ENCODE measurements around the gene CLEC4C. TPM values are rescaled to one million over a fixed set of nuclear protein-coding genes. Genes with fewer than 3 reads are reported as not detected.
"Not testable (repeated sequence)": the region's sequence is repeated elsewhere in the genome, so short reads cannot be mapped to it uniquely, and the experiment has no call there.

Gene CLEC4C, protein sequence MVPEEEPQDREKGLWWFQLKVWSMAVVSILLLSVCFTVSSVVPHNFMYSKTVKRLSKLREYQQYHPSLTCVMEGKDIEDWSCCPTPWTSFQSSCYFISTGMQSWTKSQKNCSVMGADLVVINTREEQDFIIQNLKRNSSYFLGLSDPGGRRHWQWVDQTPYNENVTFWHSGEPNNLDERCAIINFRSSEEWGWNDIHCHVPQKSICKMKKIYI
- under 1 TPM in 2 of 8 experiments, not detected in 6; 0.24 to 0.41 TPM for total RNA-seq

DNA sequence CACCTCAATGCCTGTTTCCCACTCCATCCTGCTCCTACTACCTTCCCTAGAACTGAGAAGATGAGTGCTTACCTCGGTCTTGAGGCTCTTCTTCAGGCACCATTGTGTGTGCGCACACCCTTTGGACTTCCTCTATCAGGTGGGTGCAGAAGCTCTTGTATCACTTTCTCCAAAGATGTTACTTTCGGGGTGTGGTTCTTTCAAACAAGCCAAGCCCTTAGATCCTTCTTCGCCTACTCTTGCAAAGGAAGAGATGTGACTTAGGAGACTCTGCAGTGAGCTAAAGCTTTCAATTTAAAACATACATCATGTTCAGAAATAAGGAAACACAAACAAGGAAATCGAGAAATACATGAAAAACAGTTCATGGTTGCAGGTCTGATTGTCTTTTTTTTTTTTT is at the start of gene CLEC4C:
CLEC4C (minus strand) TSS at position 130 of the 400 bp plus-strand sequence; CDS start at position 103, 27 bp downstream.
- ATAC-seq (replicated peaks in 6 of 8) = no peak
- no peak within 1 kb of the TSS for H3K27ac ChIP-seq
- 35 to 100% (median 71%) methylated on average over 1 to 5 of the region's 5 CpGs for WGBS, 10 experiments
- in situ Hi-C loops (cut with MboI; ENCODE audit: low pct_unique_long_range_greater_than_20kb in 2 of 9, low sequenced_read_pairs in 9 of 9, unreplicated experiment in 9 of 9) = no loop called here
- H3K4me3 ChIP-seq = no peak within 1 kb of the TSS
- H3K4me1 ChIP-seq (replicated peaks in 1 of 2) = no peaks in the 10 kb centered on the region

DNA sequence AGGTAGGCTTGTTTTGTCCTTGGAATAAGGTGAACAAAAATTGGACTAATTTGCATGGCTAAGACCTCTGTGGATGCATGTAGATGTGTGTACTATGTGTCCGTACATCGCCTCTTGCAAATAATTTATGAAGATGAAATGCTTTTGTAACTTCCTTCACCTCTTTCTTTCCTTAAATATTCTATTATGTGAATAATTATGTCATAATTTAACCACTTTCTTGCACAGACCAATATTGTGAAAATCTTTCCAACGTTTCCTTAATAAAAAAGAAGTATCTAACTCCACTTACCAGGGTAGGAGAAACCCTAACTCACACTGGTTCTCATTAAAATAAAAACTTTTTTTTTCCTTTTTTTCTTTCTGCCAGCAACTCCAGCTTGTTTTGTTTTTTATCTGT is 46.0 kb upstream of the CLEC4C start:
- WGBS, 10 experiments = 0 to 100% (median 71%) methylated on average over 1 to 3 of the region's 3 CpGs
- Histone ChIP-seq H3K27ac (no peak overlapping the region), H3K4me3 (no peak overlapping the region), H3K4me1 (replicated peaks in 1 of 2) (peaks cover 0 to under 1% of the 10 kb centered on the region in 2 donors)
- ATAC-seq (replicated peaks in 6 of 8) = no peak
- in situ Hi-C loops (cut with MboI; ENCODE audit: low pct_unique_long_range_greater_than_20kb in 2 of 9, low sequenced_read_pairs in 9 of 9, unreplicated experiment in 9 of 9) = no loop called here

DNA sequence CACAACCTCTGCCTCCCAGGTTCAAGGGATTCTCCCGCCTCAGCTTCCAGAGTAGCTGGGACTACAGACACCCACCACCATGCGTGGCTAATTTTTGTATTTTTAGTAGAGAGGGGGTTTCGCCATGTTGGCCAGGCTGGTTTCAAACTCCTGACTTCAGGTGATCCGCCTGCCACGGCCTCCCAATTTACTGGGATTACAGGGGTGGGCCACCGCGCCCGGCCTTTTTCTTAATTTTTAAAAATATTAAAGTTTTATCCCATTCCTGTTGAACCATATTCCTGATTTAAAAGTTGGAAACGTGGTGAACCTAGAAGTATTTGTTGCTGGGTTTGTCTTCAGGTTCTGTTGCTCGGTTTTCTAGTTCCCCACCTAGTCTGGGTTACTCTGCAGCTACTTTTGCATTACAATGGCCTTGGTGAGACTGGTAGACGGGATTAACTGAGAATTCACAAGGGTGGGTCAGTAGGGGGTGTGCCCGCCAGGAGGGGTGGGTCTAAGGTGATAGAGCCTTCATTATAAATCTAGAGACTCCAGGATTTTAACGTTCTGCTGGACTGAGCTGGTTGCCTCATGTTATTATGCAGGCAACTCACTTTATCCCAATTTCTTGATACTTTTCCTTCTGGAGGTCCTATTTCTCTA is 41.8 kb upstream of the CLEC4C start, which contains the start of gene NANOG:
NANOG (plus strand) TSS at position 519 of the 645 bp plus-strand sequence. CDS start 213 bp downstream, outside the sequence.
- WGBS, 10 experiments = 0 to 90% (median 25%) methylated on average over 1 to 4 of the region's 13 CpGs; no CpG with 5 or more reads in 4 of the 10 experiments
- in situ Hi-C loops (cut with MboI; ENCODE audit: low pct_unique_long_range_greater_than_20kb in 2 of 9, low sequenced_read_pairs in 9 of 9, unreplicated experiment in 9 of 9); H3K27ac ChIP-seq; ATAC-seq (replicated peaks in 6 of 8); H3K4me1 ChIP-seq (replicated peaks in 1 of 2); H3K4me3 ChIP-seq: not testable (repeated sequence)

GRCh38 chr12:7788294-7788660 is 41.1 kb upstream of the CLEC4C start:
- H3K4me1 ChIP-seq (replicated peaks in 1 of 2) = peaks cover 0 to 9% of the 10 kb centered on the region in 2 donors
- H3K27ac ChIP-seq = no peak overlapping the region
- no peak overlapping the region for H3K4me3 ChIP-seq
- 0 to 44% (median 11%) methylated on average over 2 to 4 of the region's 4 CpGs; no CpG with 5 or more reads in 1 of the 10 experiments for WGBS, 10 experiments
- no peak for ATAC-seq (replicated peaks in 6 of 8)
- in situ Hi-C loops (cut with MboI; ENCODE audit: low pct_unique_long_range_greater_than_20kb in 2 of 9, low sequenced_read_pairs in 9 of 9, unreplicated experiment in 9 of 9) = no loop called here

DNA sequence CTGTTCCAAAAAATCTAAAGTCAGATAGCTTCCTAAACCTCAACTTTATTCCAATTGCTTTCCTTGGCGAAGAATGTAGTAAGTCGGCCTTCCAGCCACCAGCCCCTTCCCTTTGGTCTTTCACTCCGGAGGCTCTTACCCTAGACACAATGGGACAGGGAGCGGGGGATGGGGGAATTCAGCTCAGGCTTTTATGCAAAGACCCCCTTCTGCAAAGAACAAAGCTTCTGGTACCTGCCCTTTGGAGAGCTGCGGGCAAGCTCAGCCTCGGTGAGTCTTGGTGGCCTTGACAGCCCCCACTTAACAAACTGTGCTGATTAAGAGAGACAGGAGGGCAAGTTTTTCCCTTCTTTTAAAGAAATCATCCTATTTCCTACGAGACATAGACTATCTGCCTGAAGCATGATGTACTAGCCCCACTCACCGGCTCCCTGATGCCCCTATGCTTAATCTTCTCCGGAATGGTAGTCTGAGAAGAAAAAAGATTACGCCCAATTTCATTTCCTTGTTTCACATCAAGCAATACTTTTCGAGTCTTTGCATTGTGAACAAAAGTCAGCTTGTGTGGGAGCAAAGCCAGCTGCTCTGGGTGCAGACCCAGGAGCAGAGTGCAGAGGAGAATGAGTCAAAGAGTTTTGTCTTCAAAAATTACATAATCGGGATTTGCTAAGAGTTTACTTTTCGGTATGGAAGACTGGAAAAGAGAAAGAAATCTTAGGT is 40.6 kb upstream of the CLEC4C start:
- Histone ChIP-seq H3K4me3 (no peak overlapping the region), H3K4me1 (replicated peaks in 1 of 2) (peaks cover 0 to 9% of the 10 kb centered on the region in 2 donors), H3K27ac (no peak overlapping the region)
- WGBS, 10 experiments = 0 to 73% (median 29%) methylated on average over 1 to 10 of the region's 13 CpGs
- peak in 1 of 8 experiments; percentile 33 for ATAC-seq (replicated peaks in 6 of 8)
- in situ Hi-C loops (cut with MboI; ENCODE audit: low pct_unique_long_range_greater_than_20kb in 2 of 9, low sequenced_read_pairs in 9 of 9, unreplicated experiment in 9 of 9) = no loop called here

DNA sequence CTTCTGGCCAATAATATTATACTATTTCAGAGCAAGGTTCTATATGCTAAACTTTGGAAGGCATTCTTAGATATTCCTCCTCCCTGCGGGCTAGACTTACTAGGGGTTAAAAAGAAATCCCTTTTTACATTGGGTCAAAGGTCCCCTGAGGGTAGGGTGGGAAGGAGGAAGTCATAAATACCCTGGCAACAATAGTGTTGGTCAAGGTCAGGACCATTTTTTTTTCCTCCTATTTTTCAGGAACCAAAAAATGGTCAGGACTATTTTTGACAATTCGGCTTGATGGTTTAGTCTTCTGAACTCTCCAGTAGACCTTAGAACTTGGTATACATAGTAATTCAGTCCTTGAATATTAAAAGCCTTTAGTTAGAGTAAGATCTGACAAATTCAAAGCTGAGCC is 37.5 kb upstream of the CLEC4C start:
- no peak overlapping the region for H3K27ac ChIP-seq
- no peak overlapping the region for H3K4me3 ChIP-seq
- ATAC-seq (replicated peaks in 6 of 8) = no peak
- in situ Hi-C loops (cut with MboI; ENCODE audit: low pct_unique_long_range_greater_than_20kb in 2 of 9, low sequenced_read_pairs in 9 of 9, unreplicated experiment in 9 of 9) = no loop called here
- peaks cover 0 to 9% of the 10 kb centered on the region in 2 donors for H3K4me1 ChIP-seq (replicated peaks in 1 of 2)
- 0 to 66% (median 28%) methylated on average over 1 to 2 of the region's 2 CpGs; no CpG with 5 or more reads in 4 of the 10 experiments for WGBS, 10 experiments

GRCh38 chr12:7783433-7783832 is 36.3 kb upstream of the CLEC4C start:
- H3K4me3 ChIP-seq; H3K4me1 ChIP-seq (replicated peaks in 1 of 2); ATAC-seq (replicated peaks in 6 of 8); H3K27ac ChIP-seq; in situ Hi-C loops (cut with MboI; ENCODE audit: low pct_unique_long_range_greater_than_20kb in 2 of 9, low sequenced_read_pairs in 9 of 9, unreplicated experiment in 9 of 9): not testable (repeated sequence)
- WGBS, 10 experiments = 37 to 96% (median 90%) methylated on average over 2 to 9 of the region's 9 CpGs

GRCh38 chr12:7782055-7782454 is 34.9 kb upstream of the CLEC4C start:
- WGBS, 10 experiments = 60 to 100% (median 87%) methylated on average over 2 to 6 of the region's 6 CpGs; no CpG with 5 or more reads in 3 of the 10 experiments
- Histone ChIP-seq H3K4me1 (replicated peaks in 1 of 2) (no peaks in the 10 kb centered on the region), H3K4me3 (no peak overlapping the region), H3K27ac (no peak overlapping the region)
- no peak for ATAC-seq (replicated peaks in 6 of 8)
- in situ Hi-C loops (cut with MboI; ENCODE audit: low pct_unique_long_range_greater_than_20kb in 2 of 9, low sequenced_read_pairs in 9 of 9, unreplicated experiment in 9 of 9) = no loop called here

GRCh38 chr12:7781274-7781673 is 34.1 kb upstream of the CLEC4C start:
- no peaks in the 10 kb centered on the region for H3K4me1 ChIP-seq (replicated peaks in 1 of 2)
- in situ Hi-C loops (cut with MboI; ENCODE audit: low pct_unique_long_range_greater_than_20kb in 2 of 9, low sequenced_read_pairs in 9 of 9, unreplicated experiment in 9 of 9) = no loop called here
- H3K27ac ChIP-seq = no peak overlapping the region
- ATAC-seq (replicated peaks in 6 of 8) = no peak
- 63 to 89% (median 79%) methylated on average over 1 to 3 of the region's 3 CpGs; no CpG with 5 or more reads in 5 of the 10 experiments for WGBS, 10 experiments
- no peak overlapping the region for H3K4me3 ChIP-seq

DNA sequence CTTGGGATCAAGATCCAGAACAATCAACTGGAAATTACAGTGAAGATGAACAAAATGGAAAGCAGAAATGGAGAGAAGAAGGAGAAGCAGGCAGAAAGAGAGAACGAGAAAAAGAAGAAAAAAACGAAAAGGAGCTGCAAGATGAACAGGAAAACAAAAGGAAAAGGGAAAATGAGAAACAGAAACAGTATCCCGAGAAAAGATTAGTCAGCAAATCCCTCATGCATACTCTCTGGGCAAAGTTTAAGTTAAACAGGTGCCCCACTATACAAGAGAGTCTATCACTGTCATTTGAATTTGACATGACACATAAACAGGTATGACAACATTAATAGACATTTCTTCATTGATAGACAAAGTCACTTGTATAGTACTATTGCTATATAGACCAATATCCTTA is 22.8 kb upstream of the CLEC4C start:
- Histone ChIP-seq H3K4me1 (replicated peaks in 1 of 2) (no peaks in the 10 kb centered on the region), H3K4me3 (no peak overlapping the region), H3K27ac (no peak overlapping the region)
- ATAC-seq (replicated peaks in 6 of 8) = no peak
- 1 to 86% (median 53%) methylated on average over 1 to 3 of the region's 3 CpGs for WGBS, 10 experiments
- in situ Hi-C loops (cut with MboI; ENCODE audit: low pct_unique_long_range_greater_than_20kb in 2 of 9, low sequenced_read_pairs in 9 of 9, unreplicated experiment in 9 of 9) = no loop called here

DNA sequence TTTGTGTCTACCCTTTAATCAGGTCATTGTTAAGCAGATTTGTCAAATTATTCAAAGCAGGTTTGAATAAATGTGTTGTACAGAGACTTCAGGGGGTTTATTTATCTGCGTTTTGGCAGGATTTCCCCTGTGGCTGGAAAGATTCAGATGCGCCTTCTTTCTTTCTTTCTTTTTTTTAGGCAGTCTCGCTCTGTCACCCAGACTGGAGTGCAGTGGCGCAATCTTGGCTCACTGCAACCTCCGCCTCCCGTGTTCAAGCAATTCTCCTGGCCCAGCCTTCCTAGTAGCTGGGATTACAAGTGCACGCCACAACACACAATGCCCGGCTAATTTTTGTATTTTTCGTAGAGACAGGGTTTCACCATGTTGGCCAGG is 11.6 kb upstream of the CLEC4C start:
- Histone ChIP-seq H3K4me1 (replicated peaks in 1 of 2) (peaks cover 0 to 10% of the 10 kb centered on the region in 2 donors), H3K27ac (peak overlapping the region; percentile 36 to 68), H3K4me3 (no peak overlapping the region)
- peak in 6 of 8 experiments; percentile 10 to 66 (median 56) for ATAC-seq (replicated peaks in 6 of 8)
- WGBS, 10 experiments = 8 to 68% (median 43%) methylated on average over 2 to 9 of the region's 9 CpGs; no CpG with 5 or more reads in 3 of the 10 experiments
- in situ Hi-C loops (cut with MboI; ENCODE audit: low pct_unique_long_range_greater_than_20kb in 2 of 9, low sequenced_read_pairs in 9 of 9, unreplicated experiment in 9 of 9) = no loop called here

- H3K4me3 ChIP-seq = no peak overlapping the region
- ATAC-seq (replicated peaks in 6 of 8) = no peak
- peaks cover 0 to 10% of the 10 kb centered on the region in 2 donors for H3K4me1 ChIP-seq (replicated peaks in 1 of 2)
- no peak overlapping the region for H3K27ac ChIP-seq
- WGBS, 10 experiments = 43 to 100% (median 93%) methylated on average over 1 to 2 of the region's 2 CpGs; no CpG with 5 or more reads in 1 of the 10 experiments
- in situ Hi-C loops (cut with MboI; ENCODE audit: low pct_unique_long_range_greater_than_20kb in 2 of 9, low sequenced_read_pairs in 9 of 9, unreplicated experiment in 9 of 9) = no loop called here
Observed at GRCh38 chr12:7756993-7757392, 9.8 kb upstream of the CLEC4C start.

DNA sequence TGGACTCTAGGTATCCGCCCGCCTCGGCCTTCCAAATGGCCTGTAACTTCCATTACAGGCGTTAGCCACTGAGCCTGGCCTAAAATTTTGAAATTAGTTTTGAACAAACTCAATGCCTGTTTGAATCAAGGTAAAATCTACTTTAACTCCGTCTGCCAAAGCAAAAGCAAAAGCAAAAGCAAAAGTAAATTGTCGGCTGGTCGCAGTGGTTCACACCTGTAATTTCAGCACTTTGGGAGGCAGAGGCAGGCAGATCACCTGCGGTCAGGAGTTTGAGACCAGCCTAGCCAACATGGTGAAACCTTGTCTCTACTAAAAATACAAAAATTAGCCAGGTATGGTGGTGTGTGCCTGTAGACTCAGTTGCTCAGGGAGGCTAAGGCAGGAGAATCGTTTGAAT is 8.5 kb upstream of the CLEC4C start:
- H3K27ac ChIP-seq; in situ Hi-C loops (cut with MboI; ENCODE audit: low pct_unique_long_range_greater_than_20kb in 2 of 9, low sequenced_read_pairs in 9 of 9, unreplicated experiment in 9 of 9); H3K4me3 ChIP-seq; ATAC-seq (replicated peaks in 6 of 8): not testable (repeated sequence)
- peaks cover 0 to 10% of the 10 kb centered on the region in 2 donors for H3K4me1 ChIP-seq (replicated peaks in 1 of 2)
- WGBS, 10 experiments = 60 to 98% (median 89%) methylated on average over 1 to 9 of the region's 9 CpGs; no CpG with 5 or more reads in 2 of the 10 experiments
